Stimulated activated CD4-positive, alpha-beta T cell treated with anti-CD3 and anti-CD28 coated beads, Interleukin-2, amount 100 ng/mL, for 48 hours (primary cell): ENCODE measurements around the gene NDST4.
"Not testable (repeated sequence)": the region's sequence is repeated elsewhere in the genome, so short reads cannot be mapped to it uniquely, and the experiment has no call there.

Experiments
- DNase-seq, 2 donors: peaks; one replicate each; pipeline ENCODE4 v3.0.0-alpha.2; 2020

NDST4 gene

DNA sequence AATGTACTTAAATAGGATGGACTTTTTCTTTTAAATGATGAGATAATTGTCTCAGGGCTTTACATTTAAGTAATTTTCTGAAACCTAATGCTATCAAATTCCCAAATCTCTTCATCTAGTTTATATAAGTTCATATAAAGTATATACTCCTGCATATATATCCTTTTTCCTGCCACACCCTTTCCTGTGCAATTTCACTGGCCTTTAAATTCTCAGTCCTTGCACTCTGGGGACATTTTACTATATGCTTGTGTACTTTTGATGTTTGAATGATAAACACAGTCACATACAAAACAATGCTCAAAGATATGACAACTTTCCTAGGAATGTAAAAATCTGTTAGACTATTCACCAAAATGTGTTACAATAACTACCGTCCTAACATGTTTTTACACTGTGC is 60.1 kb downstream of the NDST4 start:
- DNase-seq, result no peak

GRCh38 chr4:115042496-115042895 is 70.9 kb downstream of the NDST4 start:
- DNase-seq, result no peak

- no peak for DNase-seq
Measured at GRCh38 chr4:115030281-115030680, 83.1 kb downstream of the NDST4 start.

DNA sequence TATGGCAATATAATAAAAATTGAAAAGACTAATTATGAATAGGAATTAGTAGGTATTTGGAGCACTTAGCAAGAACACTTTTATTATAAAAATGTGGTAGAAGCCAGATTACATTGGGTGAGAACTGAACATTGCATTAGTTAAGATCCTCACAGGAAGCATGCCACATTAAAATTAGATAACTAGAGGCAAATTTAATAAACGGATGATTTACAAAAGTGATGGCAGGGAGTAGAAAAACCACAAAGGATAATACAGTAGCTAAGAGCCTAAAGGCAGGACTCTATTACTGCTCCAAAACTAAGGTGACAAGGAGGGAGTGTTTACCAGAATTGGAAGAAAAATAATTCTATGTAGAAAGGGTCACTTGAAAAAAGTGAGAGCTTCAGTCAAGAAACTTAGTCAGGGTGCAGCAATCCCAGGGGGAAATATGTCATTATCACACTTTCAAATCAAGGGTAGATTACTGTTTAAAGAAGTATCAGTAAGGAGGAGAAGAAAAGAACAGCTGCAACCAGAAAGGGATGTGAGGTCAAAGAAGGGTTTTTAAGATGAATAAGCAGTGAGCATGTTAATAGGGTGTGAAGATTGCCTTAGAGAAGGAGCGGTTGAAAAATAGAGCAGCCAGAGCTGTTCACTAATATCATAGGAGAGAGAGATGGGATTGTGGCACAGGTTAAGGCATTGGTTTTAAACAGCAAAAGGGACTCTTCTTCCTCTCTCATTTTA is 84.6 kb downstream of the NDST4 start:
- DNase-seq, result no peak

DNA sequence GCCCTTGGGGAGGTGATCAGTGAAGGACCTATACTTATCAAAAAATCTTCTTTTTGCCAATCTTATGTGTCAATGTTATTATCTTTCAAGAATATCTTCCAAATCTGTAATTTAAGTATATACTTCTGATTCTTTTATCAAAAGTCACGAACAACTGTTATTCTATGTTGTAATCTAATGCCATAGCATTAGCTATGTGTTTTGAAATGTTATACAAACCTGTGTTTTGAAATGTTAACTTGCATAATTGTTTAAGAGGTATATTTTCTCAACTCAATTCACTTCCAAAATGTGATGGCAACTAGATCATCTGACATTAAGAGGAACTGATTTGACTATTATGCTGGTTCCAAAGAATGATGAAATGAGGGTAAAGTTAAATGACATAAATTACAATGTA is 113.5 kb downstream of the NDST4 start:
- no peak for DNase-seq

GRCh38 chr4:114998316-114998715 is 115.1 kb downstream of the NDST4 start:
- no peak for DNase-seq

- no peak for DNase-seq
Measured at GRCh38 chr4:114997576-114998247, 115.7 kb downstream of the NDST4 start.

- DNase-seq, result no peak
Measured at GRCh38 chr4:114986133-114986532, 127.3 kb downstream of the NDST4 start.

DNA sequence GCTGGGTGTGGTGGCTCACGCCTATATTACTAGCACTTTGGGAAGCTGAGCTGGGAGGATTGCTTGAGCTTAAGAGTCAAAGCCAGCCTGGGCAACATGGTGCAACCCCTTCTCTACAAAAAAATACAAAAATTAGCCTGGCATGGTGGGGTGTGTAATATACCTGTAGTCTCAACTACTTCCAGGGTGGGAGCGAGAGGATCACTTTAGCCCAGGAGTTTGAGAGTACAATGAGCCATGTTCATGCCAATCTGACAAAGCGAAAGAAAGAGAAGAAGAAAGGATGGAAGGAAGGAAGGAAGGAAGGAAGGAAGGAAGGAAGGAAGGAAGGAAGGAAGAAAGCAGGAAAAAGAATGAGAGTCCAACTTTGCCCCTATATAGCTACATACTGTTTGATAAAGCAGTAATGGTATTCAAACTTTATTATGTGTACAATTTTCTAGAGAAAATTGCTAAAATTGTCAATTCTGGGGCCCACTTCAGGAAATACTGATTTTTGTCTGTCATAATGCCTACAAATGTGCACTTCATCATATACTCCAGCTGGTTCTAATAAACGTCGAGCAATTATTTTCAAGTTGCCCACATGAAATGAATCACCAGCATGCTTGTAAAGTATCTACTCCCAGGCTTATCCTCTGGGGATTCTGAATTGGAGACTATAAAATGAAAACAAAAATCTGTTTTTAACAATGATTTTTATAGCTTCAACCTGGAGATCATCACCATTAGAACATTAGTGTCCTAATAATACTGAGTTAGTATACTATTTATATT is 132.3 kb downstream of the NDST4 start:
- DNase-seq, result no peak

GRCh38 chr4:114980399-114980798 is 133.0 kb downstream of the NDST4 start:
- DNase-seq, result not testable (repeated sequence)

GRCh38 chr4:114976901-114977300 is 136.5 kb downstream of the NDST4 start:
- no peak for DNase-seq

- no peak for DNase-seq
Measured at GRCh38 chr4:114964026-114964425, 149.4 kb downstream of the NDST4 start.

GRCh38 chr4:114945616-114946015 is 167.8 kb downstream of the NDST4 start:
- no peak for DNase-seq

DNA sequence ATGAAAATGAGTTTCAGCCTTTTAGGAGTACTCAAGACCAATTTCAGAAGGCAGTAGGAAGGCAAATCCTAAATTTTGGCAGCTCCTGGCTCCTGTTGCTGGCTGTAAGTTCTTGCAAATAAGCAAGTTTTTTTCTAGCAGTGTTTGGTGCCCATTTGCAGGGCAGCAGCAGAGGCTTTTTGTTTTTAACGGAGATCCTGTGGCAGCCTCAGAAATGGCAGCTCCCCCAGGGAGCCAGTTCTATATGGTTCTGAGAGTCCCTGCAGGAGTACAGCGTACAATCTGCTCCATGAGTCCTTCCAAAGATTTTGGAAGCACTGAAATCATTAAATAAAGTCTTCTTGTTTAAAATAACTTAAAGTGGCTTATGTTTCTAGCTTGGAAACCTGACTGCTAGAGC is 171.9 kb downstream of the NDST4 start:
- DNase-seq, result no peak

DNA sequence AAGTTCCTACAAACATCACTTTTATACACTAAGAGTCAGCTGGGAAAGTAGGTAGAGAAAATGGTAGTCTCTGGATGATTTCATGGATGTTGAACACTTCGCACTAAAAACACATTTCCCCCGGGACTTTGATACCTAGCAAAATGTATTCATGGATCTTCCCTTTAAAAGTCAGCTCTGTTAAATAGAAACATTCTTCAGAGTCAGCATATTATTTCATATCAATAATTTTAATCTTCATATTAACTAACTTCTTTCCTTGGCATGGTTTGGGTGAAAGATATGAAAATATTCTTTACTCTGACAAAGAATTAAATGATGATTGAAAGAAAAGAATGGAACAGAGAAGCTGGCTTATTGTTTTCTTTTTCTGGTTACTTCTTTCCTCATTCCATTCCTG is 185.5 kb downstream of the NDST4 start:
- no peak for DNase-seq

DNA sequence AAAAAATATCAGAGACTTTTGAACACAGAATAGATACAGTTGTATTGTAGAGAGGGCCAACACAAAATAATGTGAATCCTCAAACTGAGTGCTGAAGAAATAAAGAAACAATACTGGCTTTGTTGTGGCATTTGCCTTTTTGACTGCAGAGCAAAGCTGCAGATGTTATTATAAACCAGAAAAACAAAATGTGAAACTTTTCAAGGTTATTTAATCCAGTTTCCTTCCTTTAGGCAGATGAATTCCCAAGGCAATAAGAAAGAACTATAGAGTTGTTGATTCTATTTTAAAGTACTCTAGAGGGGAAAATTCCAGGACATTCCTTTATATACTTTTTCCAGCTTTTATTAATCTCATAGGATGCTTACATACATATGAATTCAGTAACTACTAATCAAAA is 186.8 kb downstream of the NDST4 start:
- DNase-seq, result no peak

DNA sequence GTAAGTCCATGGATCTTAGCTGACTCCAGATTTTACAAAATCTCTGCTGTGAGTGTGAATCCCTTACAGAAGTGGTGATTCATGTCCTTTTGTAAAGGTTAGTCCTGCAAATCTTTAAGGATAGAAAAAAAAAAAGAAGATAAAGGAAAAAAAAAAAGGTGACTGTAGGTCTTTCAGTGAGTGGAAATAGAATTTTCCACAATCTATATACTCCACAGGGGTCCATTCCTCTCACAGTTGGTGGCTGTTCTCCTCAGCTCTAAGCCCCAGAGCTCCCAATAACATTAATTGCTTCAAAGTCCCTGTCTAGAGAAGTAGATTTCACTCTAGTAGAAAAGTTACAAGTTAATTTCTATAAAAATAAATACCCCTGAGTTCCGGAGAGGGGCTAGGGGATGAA is 189.1 kb downstream of the NDST4 start:
- DNase-seq, result no peak

GRCh38 chr4:114922592-114922933 is 190.9 kb downstream of the NDST4 start:
- DNase-seq, result no peak

DNA sequence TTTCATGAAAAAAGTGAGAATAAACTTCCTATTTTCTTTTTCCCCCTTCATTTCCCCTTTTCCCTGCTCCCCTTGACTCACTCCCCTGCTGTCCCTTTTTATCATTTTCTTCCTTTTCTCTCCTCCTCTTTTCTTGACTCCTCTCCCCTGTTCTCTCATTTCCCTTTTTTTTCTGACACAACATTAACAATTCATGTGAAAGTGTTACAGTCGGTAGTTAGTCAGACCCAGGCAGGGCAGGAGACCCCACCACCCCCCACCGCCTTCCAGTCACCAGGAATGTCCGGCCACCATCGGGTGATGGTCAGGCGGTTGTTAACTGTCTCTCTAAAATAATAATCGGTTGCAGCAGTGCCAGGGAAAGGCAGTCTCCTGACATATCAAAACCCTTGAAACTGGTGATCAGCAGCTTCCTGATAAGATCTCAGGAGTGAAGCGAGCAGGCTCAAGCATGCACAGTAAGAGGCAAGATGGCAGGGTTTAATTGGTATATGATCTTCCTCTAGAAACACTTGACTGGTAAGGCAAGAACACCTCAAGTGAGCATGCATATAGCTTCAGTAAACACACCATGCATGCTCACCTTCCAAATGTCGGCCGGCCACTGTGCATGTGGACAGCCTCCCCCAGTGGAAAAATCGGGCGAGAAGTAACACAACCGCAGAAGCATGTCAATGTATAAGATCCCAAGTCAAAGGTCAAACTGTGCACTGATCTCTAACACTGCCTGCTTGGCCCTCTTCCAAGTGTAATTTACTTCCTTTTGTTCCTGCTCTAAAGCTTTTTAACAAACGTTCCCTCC is 191.4 kb downstream of the NDST4 start:
- DNase-seq, result no peak

- DNase-seq, result no peak
Measured at GRCh38 chr4:114921191-114921590, 192.2 kb downstream of the NDST4 start.

GRCh38 chr4:114911111-114911510 is 202.3 kb downstream of the NDST4 start:
- DNase-seq, result no peak

- DNase-seq, result no peak
Measured at GRCh38 chr4:114907568-114907967, 205.9 kb downstream of the NDST4 start.

- DNase-seq, result no peak
Measured at GRCh38 chr4:114905017-114905416, 208.4 kb downstream of the NDST4 start.
